Measurements from ENCODE around the gene SYNE2. TPM values are rescaled to one million over a fixed set of nuclear protein-coding genes. Genes with fewer than 3 reads are reported as not detected.

SYNE2 gene
- total RNA-seq, 1 donor from 2014 or later = 105 TPM

DNA sequence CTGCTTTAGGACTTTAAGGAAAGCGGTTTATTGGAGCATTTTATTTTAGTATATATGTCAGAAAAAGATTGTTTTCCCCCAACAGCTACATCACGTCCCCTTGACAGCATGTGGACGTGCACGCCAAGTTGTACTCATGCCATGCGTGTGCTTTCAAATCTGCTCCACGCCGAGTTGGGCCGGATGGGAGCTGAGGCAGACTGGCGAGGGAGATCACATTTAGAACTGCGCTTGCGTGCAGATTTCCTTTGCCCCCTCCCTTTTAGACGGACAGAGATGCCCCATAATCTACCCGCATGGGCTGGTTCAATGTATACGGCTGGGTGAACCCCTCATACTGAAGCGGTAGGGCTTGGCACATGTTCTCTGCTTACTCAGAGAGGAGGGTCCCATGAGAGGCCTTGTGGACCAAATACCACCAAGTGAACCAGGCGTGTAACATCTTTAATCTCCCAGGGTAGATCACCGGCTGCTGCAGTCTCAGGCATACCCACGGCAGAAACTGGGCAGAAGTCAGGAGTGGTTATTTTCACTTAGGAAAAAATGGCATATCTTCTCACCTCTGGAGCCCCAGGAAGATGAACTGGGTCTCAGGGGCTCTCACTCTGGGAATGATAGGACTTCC lies 349.2 kb downstream of the SYNE2 start:
- H3K9me3 Mint-ChIP-seq = no peaks in the 10 kb centered on the region
- H3K4me2 ChIP-seq = no peak overlapping the region
- H4K20me1 ChIP-seq (ENCODE audit: low read depth) = peaks cover 52% of the 10 kb centered on the region
- H3F3A ChIP-seq (ENCODE audit: low read depth) = no peaks in the 10 kb centered on the region
- H3K36me3 ChIP-seq = no peaks in the 10 kb centered on the region
- TF ChIP-seq, protein P1, sequence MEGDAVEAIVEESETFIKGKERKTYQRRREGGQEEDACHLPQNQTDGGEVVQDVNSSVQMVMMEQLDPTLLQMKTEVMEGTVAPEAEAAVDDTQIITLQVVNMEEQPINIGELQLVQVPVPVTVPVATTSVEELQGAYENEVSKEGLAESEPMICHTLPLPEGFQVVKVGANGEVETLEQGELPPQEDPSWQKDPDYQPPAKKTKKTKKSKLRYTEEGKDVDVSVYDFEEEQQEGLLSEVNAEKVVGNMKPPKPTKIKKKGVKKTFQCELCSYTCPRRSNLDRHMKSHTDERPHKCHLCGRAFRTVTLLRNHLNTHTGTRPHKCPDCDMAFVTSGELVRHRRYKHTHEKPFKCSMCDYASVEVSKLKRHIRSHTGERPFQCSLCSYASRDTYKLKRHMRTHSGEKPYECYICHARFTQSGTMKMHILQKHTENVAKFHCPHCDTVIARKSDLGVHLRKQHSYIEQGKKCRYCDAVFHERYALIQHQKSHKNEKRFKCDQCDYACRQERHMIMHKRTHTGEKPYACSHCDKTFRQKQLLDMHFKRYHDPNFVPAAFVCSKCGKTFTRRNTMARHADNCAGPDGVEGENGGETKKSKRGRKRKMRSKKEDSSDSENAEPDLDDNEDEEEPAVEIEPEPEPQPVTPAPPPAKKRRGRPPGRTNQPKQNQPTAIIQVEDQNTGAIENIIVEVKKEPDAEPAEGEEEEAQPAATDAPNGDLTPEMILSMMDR (IDR thresholded peaks at IDR 0.05) = no peak
- no peak for TF ChIP-seq EZH2phosphoT487 (IDR thresholded peaks at IDR 0.05)
- no peak for TF ChIP-seq EZH2 (IDR thresholded peaks at IDR 0.05)
- peaks cover 18% of the 10 kb centered on the region for H3K4me1 ChIP-seq
- no peaks in the 10 kb centered on the region for H3K79me2 ChIP-seq (ENCODE audit: low read depth)
- peaks cover 3% of the 10 kb centered on the region for H3K36me3 Mint-ChIP-seq
- H3K4me3 ChIP-seq = no peak overlapping the region
- H3K27ac ChIP-seq = no peak overlapping the region
- H3K4me1 Mint-ChIP-seq = peaks cover 44% of the 10 kb centered on the region
- no peaks in the 10 kb centered on the region for H3K9me3 ChIP-seq (ENCODE audit: low read depth)
- H3K9ac ChIP-seq = no peak overlapping the region
- peaks cover 7% of the 10 kb centered on the region for H3K27me3 Mint-ChIP-seq (ENCODE audit: insufficient read depth, low read depth)
- H2AFZ ChIP-seq (replicated peaks) = no peak overlapping the region
- H3K27me3 ChIP-seq = no peaks in the 10 kb centered on the region
- no peak overlapping the region for H3K27ac Mint-ChIP-seq
- no peak for DNase-seq (ENCODE audit: low spot score)
- H3K4me3 Mint-ChIP-seq = no peak overlapping the region

DNA sequence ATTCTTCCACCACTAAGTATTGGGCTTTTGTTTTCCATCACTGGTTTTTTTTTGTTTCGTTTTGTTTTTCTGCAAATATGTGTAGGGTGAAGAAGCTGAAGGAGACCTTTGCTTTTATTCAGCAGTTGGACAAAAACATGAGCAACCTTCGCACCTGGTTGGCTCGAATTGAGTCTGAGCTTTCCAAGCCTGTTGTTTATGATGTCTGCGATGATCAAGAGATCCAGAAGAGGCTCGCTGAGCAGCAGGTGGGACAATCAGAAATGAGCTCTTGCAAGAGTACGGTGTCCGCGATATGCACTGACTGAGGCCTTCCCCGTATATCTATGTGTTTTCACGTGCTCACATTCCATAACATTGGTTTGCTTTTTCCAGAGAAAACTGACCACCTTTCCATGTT lies 349.9 kb downstream of the SYNE2 start:
- no peak for DNase-seq (ENCODE audit: low spot score)
- TF ChIP-seq EZH2 (IDR thresholded peaks at IDR 0.05) = no peak
- TF ChIP-seq EZH2phosphoT487 (IDR thresholded peaks at IDR 0.05) = no peak
- TF ChIP-seq, protein P1 (IDR thresholded peaks at IDR 0.05) = no peak

GRCh38 chr14:64203366-64204006 lies 350.7 kb downstream of the SYNE2 start:
- no peak overlapping the region for H3K9ac ChIP-seq
- no peak overlapping the region for H3K27ac ChIP-seq
- Mint-ChIP-seq H3K27me3 (ENCODE audit: insufficient read depth, low read depth) (peaks cover 3% of the 10 kb centered on the region), H3K9me3 (no peaks in the 10 kb centered on the region), H3K4me3 (no peak overlapping the region), H3K27ac (no peak overlapping the region), H3K36me3 (peaks cover 7% of the 10 kb centered on the region), H3K4me1 (peaks cover 33% of the 10 kb centered on the region)
- H3K4me2 ChIP-seq = no peak overlapping the region
- no peak overlapping the region for H3K4me3 ChIP-seq
- no peaks in the 10 kb centered on the region for H3K9me3 ChIP-seq (ENCODE audit: low read depth)
- peaks cover 41% of the 10 kb centered on the region for H4K20me1 ChIP-seq (ENCODE audit: low read depth)
- no peak overlapping the region for H2AFZ ChIP-seq (replicated peaks)
- H3F3A ChIP-seq (ENCODE audit: low read depth) = no peaks in the 10 kb centered on the region
- no peaks in the 10 kb centered on the region for H3K79me2 ChIP-seq (ENCODE audit: low read depth)
- H3K36me3 ChIP-seq = no peaks in the 10 kb centered on the region
- H3K27me3 ChIP-seq = no peaks in the 10 kb centered on the region
- peaks cover 11% of the 10 kb centered on the region for H3K4me1 ChIP-seq
- DNase-seq (ENCODE audit: low spot score) = no peak
- TF ChIP-seq EZH2phosphoT487 (IDR thresholded peaks at IDR 0.05) (no peak), EZH2 (IDR thresholded peaks at IDR 0.05) (no peak)
- TF ChIP-seq, protein P1 (IDR thresholded peaks at IDR 0.05) = no peak

More for the DNA sequence above, 349.9 kb downstream of the SYNE2 start:
- peaks cover 3% of the 10 kb centered on the region for H3K36me3 Mint-ChIP-seq
- no peaks in the 10 kb centered on the region for H3K9me3 Mint-ChIP-seq
- H3F3A ChIP-seq (ENCODE audit: low read depth) = no peaks in the 10 kb centered on the region
- no peak overlapping the region for H2AFZ ChIP-seq (replicated peaks)
- H3K4me1 Mint-ChIP-seq = peaks cover 37% of the 10 kb centered on the region
- no peak overlapping the region for H3K4me3 ChIP-seq
- H3K27me3 ChIP-seq = no peaks in the 10 kb centered on the region
- no peak overlapping the region for H3K4me2 ChIP-seq
- peaks cover 11% of the 10 kb centered on the region for H3K4me1 ChIP-seq
- H3K79me2 ChIP-seq (ENCODE audit: low read depth) = no peaks in the 10 kb centered on the region
- H3K9ac ChIP-seq = no peak overlapping the region
- peaks cover 7% of the 10 kb centered on the region for H3K27me3 Mint-ChIP-seq (ENCODE audit: insufficient read depth, low read depth)
- H3K36me3 ChIP-seq = no peaks in the 10 kb centered on the region
- H3K9me3 ChIP-seq (ENCODE audit: low read depth) = no peaks in the 10 kb centered on the region
- H3K27ac ChIP-seq = no peak overlapping the region
- peaks cover 47% of the 10 kb centered on the region for H4K20me1 ChIP-seq (ENCODE audit: low read depth)
- no peak overlapping the region for H3K4me3 Mint-ChIP-seq
- no peak overlapping the region for H3K27ac Mint-ChIP-seq

All from neural progenitor cell (in vitro differentiated cells).